Upper lobe of left lung (tissue), 4 donors: Measurements from ENCODE around the gene TCF7.

Source experiments
- EP300 ChIP-seq, 4 donors: sonication (generic); formaldehyde crosslinking; IDR thresholded peaks; one replicate each; pipeline ENCODE4 v1.5.1; 2017; ENCODE audit warnings: antibody characterized with exemption in 4 of 4, control low read depth in 2 of 4
- POLR2AphosphoS5 ChIP-seq, 2 donors: sonication (generic); formaldehyde crosslinking; IDR thresholded peaks; one replicate each; pipeline ENCODE4 v1.5.1; 2017; ENCODE audit warnings: antibody characterized with exemption in 2 of 2

DNA sequence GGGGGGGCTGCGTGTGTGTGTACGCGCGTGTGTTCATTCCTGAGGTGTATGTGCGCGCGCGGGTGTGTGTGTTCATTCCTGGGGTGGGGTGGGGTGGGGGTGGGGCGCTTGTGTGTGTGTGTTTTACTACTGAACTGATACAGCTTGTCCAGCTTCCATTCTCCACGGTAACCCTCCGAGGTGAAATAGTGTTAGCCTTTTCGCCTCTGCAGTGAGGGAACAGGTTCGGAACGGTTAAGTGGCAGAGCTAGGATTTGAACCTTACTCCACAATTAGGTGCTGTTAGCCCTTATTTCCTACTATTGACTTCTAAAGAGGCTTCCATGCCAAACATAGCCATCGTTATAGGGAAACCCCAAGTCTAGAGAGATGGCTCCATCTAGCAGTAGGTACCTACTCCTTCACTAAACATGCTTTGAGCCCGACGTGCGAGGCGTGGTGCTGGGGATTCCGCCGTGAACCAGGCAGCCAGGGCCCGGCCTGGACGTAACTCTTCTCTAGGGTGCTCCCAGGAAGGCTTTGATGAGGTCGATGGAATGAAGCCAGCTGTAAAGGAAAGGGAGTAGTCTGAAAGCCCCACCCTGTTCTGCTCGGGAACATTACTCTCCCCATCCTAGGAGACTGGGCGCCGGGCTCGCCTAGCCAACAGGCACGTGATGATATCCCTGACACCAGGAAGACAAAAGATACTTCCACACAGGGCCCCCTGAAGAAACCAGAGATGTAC, 63.1 kb downstream of the TCF7 start:
- TF ChIP-seq EP300 (IDR thresholded peaks at IDR 0.05) = no peak
- peak; percentile 5 to 30 for TF ChIP-seq POLR2AphosphoS5 (IDR thresholded peaks at IDR 0.05)
